Activated CD4-positive, CD25-positive, alpha-beta regulatory T cell treated with anti-CD3 and anti-CD28 coated beads, Interleukin-2, amount 50 U/mL, for 16 hours (primary cell): ENCODE data around the gene HMGN4.
A peak's percentile ranks its signal among the peaks of the same experiment; 100 is the strongest.
"Not testable (repeated sequence)": the region's sequence is repeated elsewhere in the genome, so short reads cannot be mapped to it uniquely, and the experiment has no call there.

ENCODE experiments used
- DNase-seq: peaks from one replicate; pipeline ENCODE4 v3.0.0-alpha.2; 2020; ENCODE audit warnings: low read depth, low spot score

HMGN4 gene

GRCh38 chr6:26522486-26523228 is 15.5 kb upstream of the HMGN4 start:
- DNase-seq: not testable (repeated sequence)

GRCh38 chr6:26524314-26524713 is 13.9 kb upstream of the HMGN4 start:
- not testable (repeated sequence) for DNase-seq

GRCh38 chr6:26524722-26525370 is 13.3 kb upstream of the HMGN4 start:
- DNase-seq: no peak

- no peak for DNase-seq
Measured at GRCh38 chr6:26525838-26526237, 12.3 kb upstream of the HMGN4 start.

GRCh38 chr6:26526928-26527327 is 11.2 kb upstream of the HMGN4 start:
- no peak for DNase-seq

- DNase-seq: no peak
Measured at GRCh38 chr6:26530203-26530602, 8.0 kb upstream of the HMGN4 start.

GRCh38 chr6:26531897-26532296 is 6.3 kb upstream of the HMGN4 start:
- DNase-seq: no peak

- DNase-seq: peak; percentile 84
Measured at GRCh38 chr6:26532699-26533531, 5.3 kb upstream of the HMGN4 start.

GRCh38 chr6:26533532-26533931 is 4.6 kb upstream of the HMGN4 start:
- no peak for DNase-seq

- no peak for DNase-seq
Measured at GRCh38 chr6:26534681-26535465, 3.3 kb upstream of the HMGN4 start.

GRCh38 chr6:26536571-26537159 is 1.5 kb upstream of the HMGN4 start:
- DNase-seq: no peak

- DNase-seq: peak; percentile 86
Measured at GRCh38 chr6:26537160-26537845, 863 bp upstream of the HMGN4 start.

GRCh38 chr6:26538572-26538902 is 371 bp downstream of the HMGN4 start:
- DNase-seq: no peak

- no peak for DNase-seq
Measured at GRCh38 chr6:26539071-26539615, 977 bp downstream of the HMGN4 start.

- DNase-seq: no peak
Measured at GRCh38 chr6:26541579-26541978, 3.4 kb downstream of the HMGN4 start.

- DNase-seq: no peak
Measured at GRCh38 chr6:26543953-26544352, 5.8 kb downstream of the HMGN4 start.

- no peak for DNase-seq
Measured at GRCh38 chr6:26544473-26544872, 6.3 kb downstream of the HMGN4 start.

GRCh38 chr6:26545627-26546026 is 7.5 kb downstream of the HMGN4 start:
- DNase-seq: no peak

- not testable (repeated sequence) for DNase-seq
Measured at GRCh38 chr6:26547363-26547762, 9.2 kb downstream of the HMGN4 start.

GRCh38 chr6:26550250-26550993 is 12.3 kb downstream of the HMGN4 start:
- DNase-seq: no peak
